HEK293 (cell line): ENCODE results near the gene ST7.
A peak's percentile ranks its signal among the peaks of the same experiment; 100 is the strongest.

Source experiments
- CTCF ChIA-PET: fragments of 350-600 bp; formaldehyde crosslinking; extraction: SDS; loops from one replicate; lab custom pipeline; 2021; ENCODE audit warnings: antibody characterized with exemption; lab: Yijun Ruan, JAX
- POLR2A ChIA-PET: fragments of 300-600 bp; formaldehyde crosslinking; extraction: SDS; loops from one replicate; lab custom pipeline; 2020; ENCODE audit warnings: antibody characterized with exemption, inconsistent platforms; lab: Yijun Ruan, JAX
- H3K27ac ChIP-seq: fragments of 200-500 bp; sonication (Bioruptor generic); 2 replicates; pipeline ENCODE4 v1.5.1; 2014; ENCODE audit warnings: low read depth, low read length, control low read depth, inconsistent platforms; ENCODE audit errors: extremely low read depth
- H3K36me3 ChIP-seq, 2 experiments: fragments of 200-500 bp in 1 of 2; sonication (Bioruptor generic) in 1 of 2; 1 replicate in 1 of 2; 2 replicates in 1 of 2; pipeline ENCODE4 v1.5.1; 2014 to 2017; ENCODE audit warnings: inconsistent platforms in 2 of 2, low read length in 2 of 2; ENCODE audit not compliant: control insufficient read depth in 2 of 2, insufficient read depth in 1 of 2
- H3K4me1 ChIP-seq: fragments of 200-500 bp; sonication (Bioruptor generic); 2 replicates; pipeline ENCODE4 v1.5.1; 2014; ENCODE audit warnings: mild to moderate bottlenecking, low read length, inconsistent platforms; ENCODE audit not compliant: control insufficient read depth, insufficient read depth
- H3K4me3 ChIP-seq: 2 replicates; pipeline ENCODE4 v1.5.1; 2011; ENCODE audit warnings: low read depth, mild to moderate bottlenecking, control low read depth, low read length, moderate library complexity
- H3K9me3 ChIP-seq: fragments of 200-500 bp; sonication (Bioruptor generic); 2 replicates; pipeline ENCODE4 v1.5.1; 2014; ENCODE audit warnings: low read depth, low read length, inconsistent platforms; ENCODE audit not compliant: control insufficient read depth, insufficient read depth
- KLF7 ChIP-seq: fragments of 450-650 bp; formaldehyde crosslinking; IDR thresholded peaks from 2 replicates; pipeline ENCODE4 v1.5.1; 2016; ENCODE audit warnings: missing biosample characterization, missing genetic modification characterization, borderline replicate concordance
- ZNF132 ChIP-seq: fragments of 450-650 bp; formaldehyde crosslinking; IDR thresholded peaks from 2 replicates; pipeline ENCODE4 v1.5.1; 2017; ENCODE audit warnings: missing biosample characterization, missing genetic modification characterization, borderline replicate concordance
- ZNF146 ChIP-seq: fragments of 450-650 bp; formaldehyde crosslinking; IDR thresholded peaks from 2 replicates; pipeline ENCODE4 v1.5.1; 2016; ENCODE audit warnings: missing biosample characterization, missing genetic modification characterization
- ZNF2 ChIP-seq: fragments of 450-650 bp; formaldehyde crosslinking; IDR thresholded peaks from 2 replicates; pipeline ENCODE4 v1.5.1; 2016; ENCODE audit warnings: missing biosample characterization, missing genetic modification characterization
- ZNF335 ChIP-seq: fragments of 450-650 bp; formaldehyde crosslinking; conservative IDR thresholded peaks from 2 replicates; pipeline ENCODE4 v1.5.1; 2016; ENCODE audit warnings: missing biosample characterization, missing genetic modification characterization
- ZNF510 ChIP-seq: fragments of 450-650 bp; formaldehyde crosslinking; IDR thresholded peaks from 2 replicates; pipeline ENCODE4 v1.5.1; 2018; ENCODE audit warnings: mild to moderate bottlenecking, missing genetic modification characterization, missing biosample characterization; ENCODE audit not compliant: insufficient replicate concordance
- ZNF610 ChIP-seq: fragments of 450-650 bp; formaldehyde crosslinking; IDR thresholded peaks from 2 replicates; pipeline ENCODE4 v1.5.1; 2016; ENCODE audit warnings: missing biosample characterization, missing genetic modification characterization, borderline replicate concordance
- ZNF654 ChIP-seq: fragments of 450-650 bp; formaldehyde crosslinking; IDR thresholded peaks from 2 replicates; pipeline ENCODE4 v1.5.1; 2016; ENCODE audit warnings: low read depth, missing biosample characterization, missing genetic modification characterization
- ZNF776 ChIP-seq: fragments of 450-650 bp; formaldehyde crosslinking; IDR thresholded peaks from 2 replicates; pipeline ENCODE4 v1.5.0; 2017; ENCODE audit warnings: missing biosample characterization, missing genetic modification characterization, borderline replicate concordance
- TF ChIP-seq, protein P1 (sequence below): sonication (generic); formaldehyde crosslinking; IDR thresholded peaks from 2 replicates; pipeline ENCODE4 v1.8.1; 2022; ENCODE audit warnings: mild to moderate bottlenecking, moderate library complexity, missing genetic modification reagents
- TF ChIP-seq, protein P2 (sequence below): fragments of 450-650 bp; formaldehyde crosslinking; IDR thresholded peaks from 2 replicates; pipeline ENCODE4 v1.5.1; 2016; ENCODE audit warnings: missing biosample characterization, missing genetic modification characterization
- TF ChIP-seq, protein P3 (sequence below): fragments of 450-650 bp; formaldehyde crosslinking; IDR thresholded peaks from 2 replicates; pipeline ENCODE4 v1.5.1; 2016; ENCODE audit warnings: missing biosample characterization, missing genetic modification characterization
- TF ChIP-seq, protein P4 (sequence below): fragments of 450-650 bp; formaldehyde crosslinking; IDR thresholded peaks from 2 replicates; pipeline ENCODE4 v1.5.1; 2016; ENCODE audit warnings: missing biosample characterization, missing genetic modification characterization
- TF ChIP-seq, protein P5 (sequence below): fragments of 450-650 bp; formaldehyde crosslinking; IDR thresholded peaks from 2 replicates; pipeline ENCODE4 v1.5.1; 2017; ENCODE audit warnings: missing biosample characterization, missing genetic modification characterization
- TF ChIP-seq, protein P6 (sequence below): fragments of 450-650 bp; formaldehyde crosslinking; IDR thresholded peaks from 2 replicates; pipeline ENCODE4 v1.5.1; 2016; ENCODE audit warnings: missing biosample characterization, missing genetic modification characterization
- TF ChIP-seq, protein P7 (sequence below): fragments of 450-650 bp; formaldehyde crosslinking; IDR thresholded peaks from 2 replicates; pipeline ENCODE4; 2016; ENCODE audit warnings: missing biosample characterization, missing genetic modification characterization
- TF ChIP-seq, protein P8 (sequence below): fragments of 450-650 bp; formaldehyde crosslinking; IDR thresholded peaks from 2 replicates; pipeline ENCODE4 v1.5.1; 2016; ENCODE audit warnings: missing biosample characterization, missing genetic modification characterization
- TF ChIP-seq, protein P9 (sequence below): fragments of 450-650 bp; formaldehyde crosslinking; IDR thresholded peaks from 2 replicates; pipeline ENCODE4 v1.5.1; 2016; ENCODE audit warnings: missing biosample characterization, missing genetic modification characterization

The ST7 gene

DNA sequence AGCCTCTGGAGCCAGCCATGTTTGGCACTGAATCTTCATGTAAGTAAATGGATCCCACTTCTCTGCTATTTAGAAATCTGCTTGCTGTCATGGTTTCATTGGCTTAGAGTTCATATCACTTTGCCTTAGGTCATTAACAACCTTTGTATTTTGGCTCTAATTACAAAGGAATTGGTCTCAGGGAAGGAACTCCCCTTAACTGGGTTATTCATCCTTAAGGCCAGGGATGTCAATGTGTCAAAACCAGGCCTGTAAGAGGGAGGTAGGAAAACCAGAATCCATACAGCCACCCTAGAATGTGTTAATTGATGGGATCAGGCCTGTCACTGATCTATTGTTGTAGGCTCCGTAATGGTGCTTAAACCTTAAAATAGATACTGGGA, 67.3 kb downstream of the ST7 start:
- TF ChIP-seq, protein P1, sequence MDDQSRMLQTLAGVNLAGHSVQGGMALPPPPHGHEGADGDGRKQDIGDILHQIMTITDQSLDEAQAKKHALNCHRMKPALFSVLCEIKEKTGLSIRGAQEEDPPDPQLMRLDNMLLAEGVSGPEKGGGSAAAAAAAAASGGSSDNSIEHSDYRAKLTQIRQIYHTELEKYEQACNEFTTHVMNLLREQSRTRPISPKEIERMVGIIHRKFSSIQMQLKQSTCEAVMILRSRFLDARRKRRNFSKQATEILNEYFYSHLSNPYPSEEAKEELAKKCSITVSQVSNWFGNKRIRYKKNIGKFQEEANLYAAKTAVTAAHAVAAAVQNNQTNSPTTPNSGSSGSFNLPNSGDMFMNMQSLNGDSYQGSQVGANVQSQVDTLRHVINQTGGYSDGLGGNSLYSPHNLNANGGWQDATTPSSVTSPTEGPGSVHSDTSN (CRISPR knock-in tag) = no peak
- TF ChIP-seq, protein P2, sequence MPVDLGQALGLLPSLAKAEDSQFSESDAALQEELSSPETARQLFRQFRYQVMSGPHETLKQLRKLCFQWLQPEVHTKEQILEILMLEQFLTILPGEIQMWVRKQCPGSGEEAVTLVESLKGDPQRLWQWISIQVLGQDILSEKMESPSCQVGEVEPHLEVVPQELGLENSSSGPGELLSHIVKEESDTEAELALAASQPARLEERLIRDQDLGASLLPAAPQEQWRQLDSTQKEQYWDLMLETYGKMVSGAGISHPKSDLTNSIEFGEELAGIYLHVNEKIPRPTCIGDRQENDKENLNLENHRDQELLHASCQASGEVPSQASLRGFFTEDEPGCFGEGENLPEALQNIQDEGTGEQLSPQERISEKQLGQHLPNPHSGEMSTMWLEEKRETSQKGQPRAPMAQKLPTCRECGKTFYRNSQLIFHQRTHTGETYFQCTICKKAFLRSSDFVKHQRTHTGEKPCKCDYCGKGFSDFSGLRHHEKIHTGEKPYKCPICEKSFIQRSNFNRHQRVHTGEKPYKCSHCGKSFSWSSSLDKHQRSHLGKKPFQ (tag by site-specific recombination) = no peak
- TF ChIP-seq, protein P3, sequence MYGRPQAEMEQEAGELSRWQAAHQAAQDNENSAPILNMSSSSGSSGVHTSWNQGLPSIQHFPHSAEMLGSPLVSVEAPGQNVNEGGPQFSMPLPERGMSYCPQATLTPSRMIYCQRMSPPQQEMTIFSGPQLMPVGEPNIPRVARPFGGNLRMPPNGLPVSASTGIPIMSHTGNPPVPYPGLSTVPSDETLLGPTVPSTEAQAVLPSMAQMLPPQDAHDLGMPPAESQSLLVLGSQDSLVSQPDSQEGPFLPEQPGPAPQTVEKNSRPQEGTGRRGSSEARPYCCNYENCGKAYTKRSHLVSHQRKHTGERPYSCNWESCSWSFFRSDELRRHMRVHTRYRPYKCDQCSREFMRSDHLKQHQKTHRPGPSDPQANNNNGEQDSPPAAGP (tag by site-specific recombination) = no peak
- TF ChIP-seq ZNF132 (tag by site-specific recombination) (no peak), ZNF146 (no peak), ZNF610 (tag by site-specific recombination) (no peak), ZNF654 (tag by site-specific recombination) (no peak), ZNF2 (tag by site-specific recombination) (no peak), ZNF776 (tag by site-specific recombination) (no peak), ZNF510 (tag by site-specific recombination) (no peak), ZNF335 (no peak), KLF7 (no peak)
- TF ChIP-seq, protein P4, sequence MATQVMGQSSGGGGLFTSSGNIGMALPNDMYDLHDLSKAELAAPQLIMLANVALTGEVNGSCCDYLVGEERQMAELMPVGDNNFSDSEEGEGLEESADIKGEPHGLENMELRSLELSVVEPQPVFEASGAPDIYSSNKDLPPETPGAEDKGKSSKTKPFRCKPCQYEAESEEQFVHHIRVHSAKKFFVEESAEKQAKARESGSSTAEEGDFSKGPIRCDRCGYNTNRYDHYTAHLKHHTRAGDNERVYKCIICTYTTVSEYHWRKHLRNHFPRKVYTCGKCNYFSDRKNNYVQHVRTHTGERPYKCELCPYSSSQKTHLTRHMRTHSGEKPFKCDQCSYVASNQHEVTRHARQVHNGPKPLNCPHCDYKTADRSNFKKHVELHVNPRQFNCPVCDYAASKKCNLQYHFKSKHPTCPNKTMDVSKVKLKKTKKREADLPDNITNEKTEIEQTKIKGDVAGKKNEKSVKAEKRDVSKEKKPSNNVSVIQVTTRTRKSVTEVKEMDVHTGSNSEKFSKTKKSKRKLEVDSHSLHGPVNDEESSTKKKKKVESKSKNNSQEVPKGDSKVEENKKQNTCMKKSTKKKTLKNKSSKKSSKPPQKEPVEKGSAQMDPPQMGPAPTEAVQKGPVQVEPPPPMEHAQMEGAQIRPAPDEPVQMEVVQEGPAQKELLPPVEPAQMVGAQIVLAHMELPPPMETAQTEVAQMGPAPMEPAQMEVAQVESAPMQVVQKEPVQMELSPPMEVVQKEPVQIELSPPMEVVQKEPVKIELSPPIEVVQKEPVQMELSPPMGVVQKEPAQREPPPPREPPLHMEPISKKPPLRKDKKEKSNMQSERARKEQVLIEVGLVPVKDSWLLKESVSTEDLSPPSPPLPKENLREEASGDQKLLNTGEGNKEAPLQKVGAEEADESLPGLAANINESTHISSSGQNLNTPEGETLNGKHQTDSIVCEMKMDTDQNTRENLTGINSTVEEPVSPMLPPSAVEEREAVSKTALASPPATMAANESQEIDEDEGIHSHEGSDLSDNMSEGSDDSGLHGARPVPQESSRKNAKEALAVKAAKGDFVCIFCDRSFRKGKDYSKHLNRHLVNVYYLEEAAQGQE (tag by site-specific recombination) = no peak
- TF ChIP-seq, protein P5, sequence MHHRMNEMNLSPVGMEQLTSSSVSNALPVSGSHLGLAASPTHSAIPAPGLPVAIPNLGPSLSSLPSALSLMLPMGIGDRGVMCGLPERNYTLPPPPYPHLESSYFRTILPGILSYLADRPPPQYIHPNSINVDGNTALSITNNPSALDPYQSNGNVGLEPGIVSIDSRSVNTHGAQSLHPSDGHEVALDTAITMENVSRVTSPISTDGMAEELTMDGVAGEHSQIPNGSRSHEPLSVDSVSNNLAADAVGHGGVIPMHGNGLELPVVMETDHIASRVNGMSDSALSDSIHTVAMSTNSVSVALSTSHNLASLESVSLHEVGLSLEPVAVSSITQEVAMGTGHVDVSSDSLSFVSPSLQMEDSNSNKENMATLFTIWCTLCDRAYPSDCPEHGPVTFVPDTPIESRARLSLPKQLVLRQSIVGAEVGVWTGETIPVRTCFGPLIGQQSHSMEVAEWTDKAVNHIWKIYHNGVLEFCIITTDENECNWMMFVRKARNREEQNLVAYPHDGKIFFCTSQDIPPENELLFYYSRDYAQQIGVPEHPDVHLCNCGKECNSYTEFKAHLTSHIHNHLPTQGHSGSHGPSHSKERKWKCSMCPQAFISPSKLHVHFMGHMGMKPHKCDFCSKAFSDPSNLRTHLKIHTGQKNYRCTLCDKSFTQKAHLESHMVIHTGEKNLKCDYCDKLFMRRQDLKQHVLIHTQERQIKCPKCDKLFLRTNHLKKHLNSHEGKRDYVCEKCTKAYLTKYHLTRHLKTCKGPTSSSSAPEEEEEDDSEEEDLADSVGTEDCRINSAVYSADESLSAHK (tag by site-specific recombination) = no peak
- TF ChIP-seq, protein P6, sequence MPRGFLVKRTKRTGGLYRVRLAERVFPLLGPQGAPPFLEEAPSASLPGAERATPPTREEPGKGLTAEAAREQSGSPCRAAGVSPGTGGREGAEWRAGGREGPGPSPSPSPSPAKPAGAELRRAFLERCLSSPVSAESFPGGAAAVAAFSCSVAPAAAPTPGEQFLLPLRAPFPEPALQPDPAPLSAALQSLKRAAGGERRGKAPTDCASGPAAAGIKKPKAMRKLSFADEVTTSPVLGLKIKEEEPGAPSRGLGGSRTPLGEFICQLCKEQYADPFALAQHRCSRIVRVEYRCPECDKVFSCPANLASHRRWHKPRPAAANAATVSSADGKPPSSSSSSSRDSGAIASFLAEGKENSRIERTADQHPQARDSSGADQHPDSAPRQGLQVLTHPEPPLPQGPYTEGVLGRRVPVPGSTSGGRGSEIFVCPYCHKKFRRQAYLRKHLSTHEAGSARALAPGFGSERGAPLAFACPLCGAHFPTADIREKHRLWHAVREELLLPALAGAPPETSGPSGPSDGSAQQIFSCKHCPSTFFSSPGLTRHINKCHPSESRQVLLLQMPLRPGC = no peak
- TF ChIP-seq, protein P7, sequence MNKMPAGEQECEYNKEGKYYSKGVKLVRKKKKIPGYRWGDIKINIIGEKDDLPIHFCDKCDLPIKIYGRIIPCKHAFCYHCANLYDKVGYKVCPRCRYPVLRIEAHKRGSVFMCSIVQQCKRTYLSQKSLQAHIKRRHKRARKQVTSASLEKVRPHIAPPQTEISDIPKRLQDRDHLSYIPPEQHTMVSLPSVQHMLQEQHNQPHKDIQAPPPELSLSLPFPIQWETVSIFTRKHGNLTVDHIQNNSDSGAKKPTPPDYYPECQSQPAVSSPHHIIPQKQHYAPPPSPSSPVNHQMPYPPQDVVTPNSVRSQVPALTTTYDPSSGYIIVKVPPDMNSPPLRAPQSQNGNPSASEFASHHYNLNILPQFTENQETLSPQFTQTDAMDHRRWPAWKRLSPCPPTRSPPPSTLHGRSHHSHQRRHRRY = no peak
- TF ChIP-seq, protein P8, sequence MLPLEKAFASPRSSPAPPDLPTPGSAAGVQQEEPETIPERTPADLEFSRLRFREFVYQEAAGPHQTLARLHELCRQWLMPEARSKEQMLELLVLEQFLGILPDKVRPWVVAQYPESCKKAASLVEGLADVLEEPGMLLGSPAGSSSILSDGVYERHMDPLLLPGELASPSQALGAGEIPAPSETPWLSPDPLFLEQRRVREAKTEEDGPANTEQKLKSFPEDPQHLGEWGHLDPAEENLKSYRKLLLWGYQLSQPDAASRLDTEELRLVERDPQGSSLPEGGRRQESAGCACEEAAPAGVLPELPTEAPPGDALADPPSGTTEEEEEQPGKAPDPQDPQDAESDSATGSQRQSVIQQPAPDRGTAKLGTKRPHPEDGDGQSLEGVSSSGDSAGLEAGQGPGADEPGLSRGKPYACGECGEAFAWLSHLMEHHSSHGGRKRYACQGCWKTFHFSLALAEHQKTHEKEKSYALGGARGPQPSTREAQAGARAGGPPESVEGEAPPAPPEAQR (tag by site-specific recombination) = no peak
- TF ChIP-seq, protein P9, sequence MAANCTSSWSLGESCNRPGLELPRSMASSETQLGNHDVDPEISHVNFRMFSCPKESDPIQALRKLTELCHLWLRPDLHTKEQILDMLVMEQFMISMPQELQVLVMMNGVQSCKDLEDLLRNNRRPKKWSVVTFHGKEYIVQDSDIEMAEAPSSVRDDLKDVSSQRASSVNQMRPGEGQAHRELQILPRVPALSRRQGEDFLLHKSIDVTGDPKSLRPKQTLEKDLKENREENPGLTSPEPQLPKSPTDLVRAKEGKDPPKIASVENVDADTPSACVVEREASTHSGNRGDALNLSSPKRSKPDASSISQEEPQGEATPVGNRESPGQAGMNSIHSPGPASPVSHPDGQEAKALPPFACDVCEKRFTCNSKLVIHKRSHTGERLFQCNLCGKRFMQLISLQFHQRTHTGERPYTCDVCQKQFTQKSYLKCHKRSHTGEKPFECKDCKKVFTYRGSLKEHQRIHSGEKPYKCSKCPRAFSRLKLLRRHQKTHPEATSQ (tag by site-specific recombination) = no peak
- Histone ChIP-seq H3K4me1 (peaks cover 11% of the 10 kb centered on the region; the same call in 1 of the 2 replicates), H3K27ac (peak overlapping the region; percentile 51), H3K36me3 (no peaks in the 10 kb centered on the region), H3K4me3 (peak overlapping the region; percentile 38), H3K9me3 (no peaks in the 10 kb centered on the region)
- ChIA-PET CTCF (no interaction called here), POLR2A (no interaction called here)
